WTC11 (cell line): ENCODE measurements around the gene RNGTT.

Experiments
- ELF4 ChIP-seq: sonication (generic); formaldehyde crosslinking; IDR thresholded peaks from 2 replicates; pipeline ENCODE4 v1.8.1; 2022; ENCODE audit warnings: low read depth, mild to moderate bottlenecking, moderate library complexity, missing genetic modification reagents
- KAT7 ChIP-seq: sonication (generic); formaldehyde crosslinking; IDR thresholded peaks from 2 replicates; pipeline ENCODE4 v1.8.1; 2023; ENCODE audit warnings: missing genetic modification reagents, mild to moderate bottlenecking, borderline replicate concordance
- MYBL2 ChIP-seq: sonication (generic); formaldehyde crosslinking; IDR thresholded peaks from 2 replicates; pipeline ENCODE4 v1.8.1; 2023; ENCODE audit warnings: mild to moderate bottlenecking, moderate library complexity, missing genetic modification reagents
- NFE2L1 ChIP-seq: sonication (generic); formaldehyde crosslinking; IDR thresholded peaks from 2 replicates; pipeline ENCODE4 v1.8.1; 2023; ENCODE audit warnings: missing genetic modification reagents
- RELA ChIP-seq: sonication (generic); formaldehyde crosslinking; IDR thresholded peaks from 2 replicates; pipeline ENCODE4 v1.8.1; 2022; ENCODE audit warnings: missing genetic modification reagents, mild to moderate bottlenecking, borderline replicate concordance
- TF ChIP-seq, protein P1 (sequence below): fragments of 200-600 bp; IDR thresholded peaks from 2 replicates; pipeline ENCODE4 v1.8.0; 2022; ENCODE audit warnings: antibody characterized with exemption
- TF ChIP-seq, protein P2 (sequence below): sonication (generic); formaldehyde crosslinking; IDR thresholded peaks from 2 replicates; pipeline ENCODE4 v1.8.0; 2022; ENCODE audit warnings: mild to moderate bottlenecking, missing genetic modification reagents
- TF ChIP-seq, protein P3 (sequence below): sonication (generic); formaldehyde crosslinking; IDR thresholded peaks from 2 replicates; pipeline ENCODE4 v1.8.0; 2022; ENCODE audit warnings: mild to moderate bottlenecking, missing genetic modification reagents

DNA sequence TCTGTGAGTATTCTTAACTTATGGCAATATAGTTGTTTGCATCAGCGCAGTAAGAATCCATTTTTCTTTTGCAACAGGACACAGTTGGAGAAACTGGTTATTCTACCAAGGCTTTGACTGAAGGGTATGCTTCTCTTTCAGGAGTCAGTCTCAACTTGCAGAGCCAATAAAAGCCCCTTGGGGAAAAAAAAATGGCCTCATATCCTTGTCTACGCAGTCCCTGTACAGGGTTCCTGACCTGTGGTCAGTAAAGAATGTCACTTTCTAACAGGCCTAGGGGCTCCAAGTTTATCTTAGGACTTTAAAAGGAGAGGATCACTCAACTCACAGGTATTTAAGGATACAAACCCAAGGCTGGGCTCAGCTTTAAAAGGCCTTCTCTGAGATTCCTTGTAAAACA is 6.9 kb upstream of the RNGTT start:
- TF ChIP-seq, protein P1, sequence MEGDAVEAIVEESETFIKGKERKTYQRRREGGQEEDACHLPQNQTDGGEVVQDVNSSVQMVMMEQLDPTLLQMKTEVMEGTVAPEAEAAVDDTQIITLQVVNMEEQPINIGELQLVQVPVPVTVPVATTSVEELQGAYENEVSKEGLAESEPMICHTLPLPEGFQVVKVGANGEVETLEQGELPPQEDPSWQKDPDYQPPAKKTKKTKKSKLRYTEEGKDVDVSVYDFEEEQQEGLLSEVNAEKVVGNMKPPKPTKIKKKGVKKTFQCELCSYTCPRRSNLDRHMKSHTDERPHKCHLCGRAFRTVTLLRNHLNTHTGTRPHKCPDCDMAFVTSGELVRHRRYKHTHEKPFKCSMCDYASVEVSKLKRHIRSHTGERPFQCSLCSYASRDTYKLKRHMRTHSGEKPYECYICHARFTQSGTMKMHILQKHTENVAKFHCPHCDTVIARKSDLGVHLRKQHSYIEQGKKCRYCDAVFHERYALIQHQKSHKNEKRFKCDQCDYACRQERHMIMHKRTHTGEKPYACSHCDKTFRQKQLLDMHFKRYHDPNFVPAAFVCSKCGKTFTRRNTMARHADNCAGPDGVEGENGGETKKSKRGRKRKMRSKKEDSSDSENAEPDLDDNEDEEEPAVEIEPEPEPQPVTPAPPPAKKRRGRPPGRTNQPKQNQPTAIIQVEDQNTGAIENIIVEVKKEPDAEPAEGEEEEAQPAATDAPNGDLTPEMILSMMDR, result no peak
- TF ChIP-seq, protein P2, sequence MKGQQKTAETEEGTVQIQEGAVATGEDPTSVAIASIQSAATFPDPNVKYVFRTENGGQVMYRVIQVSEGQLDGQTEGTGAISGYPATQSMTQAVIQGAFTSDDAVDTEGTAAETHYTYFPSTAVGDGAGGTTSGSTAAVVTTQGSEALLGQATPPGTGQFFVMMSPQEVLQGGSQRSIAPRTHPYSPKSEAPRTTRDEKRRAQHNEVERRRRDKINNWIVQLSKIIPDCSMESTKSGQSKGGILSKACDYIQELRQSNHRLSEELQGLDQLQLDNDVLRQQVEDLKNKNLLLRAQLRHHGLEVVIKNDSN, result no peak
- TF ChIP-seq MYBL2 (CRISPR knock-in tag), result no peak
- no peak for TF ChIP-seq ELF4 (CRISPR knock-in tag)
- TF ChIP-seq, protein P3, sequence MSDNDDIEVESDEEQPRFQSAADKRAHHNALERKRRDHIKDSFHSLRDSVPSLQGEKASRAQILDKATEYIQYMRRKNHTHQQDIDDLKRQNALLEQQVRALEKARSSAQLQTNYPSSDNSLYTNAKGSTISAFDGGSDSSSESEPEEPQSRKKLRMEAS (CRISPR knock-in tag), result no peak
- no peak for TF ChIP-seq KAT7 (CRISPR knock-in tag)
- TF ChIP-seq NFE2L1 (CRISPR knock-in tag), result no peak
- TF ChIP-seq RELA (CRISPR knock-in tag), result no peak
